ENCODE results near the gene CAV3. TPM values are rescaled to one million over a fixed set of nuclear protein-coding genes. Genes with fewer than 3 reads are reported as not detected.

CAV3 gene
- total and polyA plus RNA-seq, 4 donors: 0.06 to 0.18 TPM; not detected in 2

DNA sequence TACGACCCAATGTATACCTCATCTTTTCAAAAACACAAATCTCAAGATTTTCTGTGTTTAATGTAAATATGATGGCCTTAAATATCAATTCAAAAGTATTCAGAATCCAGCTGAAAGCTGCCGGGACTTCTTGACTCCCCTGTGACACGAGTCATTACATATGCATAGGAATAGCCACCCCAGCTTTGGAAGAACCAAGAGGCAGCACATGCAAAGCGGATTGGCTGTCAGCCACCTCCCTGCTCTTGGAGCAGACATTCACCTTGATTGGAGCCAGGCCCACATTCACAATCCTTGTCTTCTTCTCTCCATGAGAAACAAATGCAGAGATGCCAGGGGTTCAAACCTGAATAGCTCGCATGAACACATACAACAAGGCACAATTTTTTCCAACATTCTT lies 10.8 kb upstream of the CAV3 start:
- no peaks in the 10 kb centered on the region for H3K36me3 ChIP-seq (ENCODE audit: control insufficient read depth in 4 of 4, insufficient read depth in 4 of 4, low read length in 4 of 4)
- ATAC-seq (ENCODE audit: insufficient read depth, low FRiP score) (no peak), DNase-seq (no peak)
- no peaks in the 10 kb centered on the region for H3K27me3 ChIP-seq (ENCODE audit: control insufficient read depth in 3 of 3, insufficient read depth in 3 of 3, low read length in 2 of 3)
- peaks cover 0 to 6% (median 0%) of the 10 kb centered on the region in 4 donors for H3K9me3 ChIP-seq (ENCODE audit: control insufficient read depth in 4 of 4, insufficient read depth in 3 of 4, low read length in 3 of 4)
- H3K27ac ChIP-seq (ENCODE audit: low read depth in 1 of 2, low read length in 1 of 2): no peak overlapping the region
- TF ChIP-seq, protein P1, sequence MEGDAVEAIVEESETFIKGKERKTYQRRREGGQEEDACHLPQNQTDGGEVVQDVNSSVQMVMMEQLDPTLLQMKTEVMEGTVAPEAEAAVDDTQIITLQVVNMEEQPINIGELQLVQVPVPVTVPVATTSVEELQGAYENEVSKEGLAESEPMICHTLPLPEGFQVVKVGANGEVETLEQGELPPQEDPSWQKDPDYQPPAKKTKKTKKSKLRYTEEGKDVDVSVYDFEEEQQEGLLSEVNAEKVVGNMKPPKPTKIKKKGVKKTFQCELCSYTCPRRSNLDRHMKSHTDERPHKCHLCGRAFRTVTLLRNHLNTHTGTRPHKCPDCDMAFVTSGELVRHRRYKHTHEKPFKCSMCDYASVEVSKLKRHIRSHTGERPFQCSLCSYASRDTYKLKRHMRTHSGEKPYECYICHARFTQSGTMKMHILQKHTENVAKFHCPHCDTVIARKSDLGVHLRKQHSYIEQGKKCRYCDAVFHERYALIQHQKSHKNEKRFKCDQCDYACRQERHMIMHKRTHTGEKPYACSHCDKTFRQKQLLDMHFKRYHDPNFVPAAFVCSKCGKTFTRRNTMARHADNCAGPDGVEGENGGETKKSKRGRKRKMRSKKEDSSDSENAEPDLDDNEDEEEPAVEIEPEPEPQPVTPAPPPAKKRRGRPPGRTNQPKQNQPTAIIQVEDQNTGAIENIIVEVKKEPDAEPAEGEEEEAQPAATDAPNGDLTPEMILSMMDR (IDR thresholded peaks at IDR 0.05; ENCODE audit: control extremely low read depth, extremely low read depth): no peak
- WGBS, 2 donors: 77 to 81% methylated on average over 5 of the region's 5 CpGs
- H3K9ac ChIP-seq (ENCODE audit: insufficient read depth in 1 of 2, low read length in 2 of 2): no peak overlapping the region
- no peak overlapping the region for H3K4me3 ChIP-seq
- no peaks in the 10 kb centered on the region for H3K4me1 ChIP-seq (ENCODE audit: control insufficient read depth in 5 of 5, insufficient read depth in 5 of 5, low read length in 5 of 5)

DNA sequence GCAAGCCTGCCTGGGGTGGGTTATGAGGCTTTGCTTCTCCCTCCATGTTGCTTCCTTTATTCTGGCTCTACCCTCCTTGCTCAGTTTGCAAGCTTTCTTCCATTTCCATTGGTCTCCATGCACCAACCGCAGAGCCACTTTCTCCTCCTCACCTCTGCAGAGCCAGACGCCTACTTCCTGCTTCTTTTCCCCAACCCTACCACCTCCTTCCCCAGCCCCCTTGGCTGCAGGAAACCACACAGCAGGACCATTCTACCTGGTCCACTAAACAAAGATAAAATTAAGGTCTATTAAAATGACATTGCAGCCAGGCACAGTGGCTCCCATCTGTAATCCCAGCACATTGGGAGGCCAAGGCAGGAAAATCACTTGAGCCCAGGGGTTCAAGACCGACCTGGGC lies 10.0 kb upstream of the CAV3 start:
- TF ChIP-seq, protein P1 (IDR thresholded peaks at IDR 0.05; ENCODE audit: control extremely low read depth, extremely low read depth): no peak
- 62 to 63% methylated on average over 3 of the region's 3 CpGs for WGBS, 2 donors

DNA sequence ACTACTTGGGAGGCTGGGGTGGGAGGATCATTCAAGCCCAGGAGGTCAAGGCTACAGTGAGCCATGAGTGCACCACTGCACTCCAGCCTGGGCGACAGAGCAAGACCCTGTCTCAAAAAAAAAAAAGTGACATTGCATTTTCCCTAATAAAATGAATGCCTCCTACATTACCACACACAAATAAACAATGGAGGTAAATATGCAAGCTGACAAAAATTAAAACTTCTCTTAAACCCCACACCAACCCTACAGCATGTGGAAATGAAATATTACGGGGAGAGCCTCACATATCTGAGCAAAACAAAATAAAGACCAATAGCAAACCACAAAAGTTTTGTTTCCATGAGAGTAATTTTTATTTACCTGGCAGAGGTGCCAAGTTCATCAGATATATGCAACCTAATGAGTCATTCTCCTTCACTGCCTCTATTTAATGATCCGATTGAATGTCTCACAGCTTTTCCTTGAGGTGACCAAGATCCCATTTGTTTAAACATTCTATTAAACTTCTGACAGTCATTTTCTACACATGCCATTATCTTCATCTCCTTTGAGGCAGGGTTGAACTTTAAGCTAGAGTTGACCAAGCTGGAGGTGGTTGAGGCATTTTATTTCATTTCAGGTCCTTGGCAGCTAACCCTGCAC lies 9.4 kb upstream of the CAV3 start:
- H3K27me3 ChIP-seq (ENCODE audit: control insufficient read depth in 3 of 3, insufficient read depth in 3 of 3, low read length in 2 of 3): no peaks in the 10 kb centered on the region
- H3K9ac ChIP-seq (ENCODE audit: insufficient read depth in 1 of 2, low read length in 2 of 2): no peak overlapping the region
- DNase-seq: no peak
- TF ChIP-seq, protein P1 (IDR thresholded peaks at IDR 0.05; ENCODE audit: control extremely low read depth, extremely low read depth): no peak
- peaks cover 0 to 6% (median 0%) of the 10 kb centered on the region in 4 donors for H3K9me3 ChIP-seq (ENCODE audit: control insufficient read depth in 4 of 4, insufficient read depth in 3 of 4, low read length in 3 of 4)
- no peak for ATAC-seq (ENCODE audit: insufficient read depth, low FRiP score)
- H3K4me1 ChIP-seq (ENCODE audit: control insufficient read depth in 5 of 5, insufficient read depth in 5 of 5, low read length in 5 of 5): no peaks in the 10 kb centered on the region
- WGBS, 2 donors: 86 to 92% methylated on average over 3 of the region's 3 CpGs
- H3K36me3 ChIP-seq (ENCODE audit: control insufficient read depth in 4 of 4, insufficient read depth in 4 of 4, low read length in 4 of 4): no peaks in the 10 kb centered on the region
- H3K4me3 ChIP-seq: no peak overlapping the region
- H3K27ac ChIP-seq (ENCODE audit: low read depth in 1 of 2, low read length in 1 of 2): no peak overlapping the region

More for the DNA sequence above, 10.0 kb upstream of the CAV3 start:
- Histone ChIP-seq H3K4me3 (no peak overlapping the region), H3K4me1 (ENCODE audit: control insufficient read depth in 5 of 5, insufficient read depth in 5 of 5, low read length in 5 of 5) (no peaks in the 10 kb centered on the region), H3K9ac (ENCODE audit: insufficient read depth in 1 of 2, low read length in 2 of 2) (no peak overlapping the region), H3K27ac (ENCODE audit: low read depth in 1 of 2, low read length in 1 of 2) (no peak overlapping the region), H3K9me3 (ENCODE audit: control insufficient read depth in 4 of 4, insufficient read depth in 3 of 4, low read length in 3 of 4) (peaks cover 0 to 6% (median 0%) of the 10 kb centered on the region in 4 donors), H3K36me3 (ENCODE audit: control insufficient read depth in 4 of 4, insufficient read depth in 4 of 4, low read length in 4 of 4) (no peaks in the 10 kb centered on the region), H3K27me3 (ENCODE audit: control insufficient read depth in 3 of 3, insufficient read depth in 3 of 3, low read length in 2 of 3) (no peaks in the 10 kb centered on the region)
- DNase-seq (no peak), ATAC-seq (ENCODE audit: insufficient read depth, low FRiP score) (no peak)
